ENCODE data around the gene RASGRP4.

- TF ChIP-seq CTCF (conservative IDR thresholded peaks at IDR 0.05; ENCODE audit: low read length) = no peak
- no peak for TF ChIP-seq EZH2phosphoT487 (IDR thresholded peaks at IDR 0.05; ENCODE audit: borderline replicate concordance)
Observed at GRCh38 chr19:38387550-38388348, 38.3 kb downstream of the RASGRP4 start, which contains the start of gene GGN.
